Measurements from ENCODE around the gene TTC13. TPM values are rescaled to one million over a fixed set of nuclear protein-coding genes. Genes with fewer than 3 reads are reported as not detected.
A peak's percentile ranks its signal among the peaks of the same experiment; 100 is the strongest.

Gene TTC13
- total RNA-seq, 2 experiments from 2014 or later, result 24.9 to 25.0 TPM

DNA sequence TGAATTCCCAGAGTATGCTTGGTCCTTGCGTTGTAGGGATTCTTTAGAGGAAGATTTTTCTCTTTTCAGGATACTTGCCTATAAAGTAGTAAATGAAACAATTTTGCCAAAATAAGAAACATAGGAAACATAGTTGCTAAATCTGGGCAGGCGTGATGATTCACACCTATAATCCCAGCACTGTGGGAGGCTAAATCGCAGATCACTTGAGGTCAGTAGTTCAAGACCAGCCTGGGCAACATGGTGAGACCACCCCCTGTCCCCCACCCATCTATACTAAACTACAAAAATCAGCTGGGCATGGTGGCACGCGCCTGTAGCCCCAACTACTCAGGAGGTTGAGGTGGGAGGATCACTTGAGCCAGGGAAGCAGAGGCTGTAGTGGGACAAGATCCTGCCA, 5.2 kb upstream of the TTC13 start:
- TF ChIP-seq, protein P1, sequence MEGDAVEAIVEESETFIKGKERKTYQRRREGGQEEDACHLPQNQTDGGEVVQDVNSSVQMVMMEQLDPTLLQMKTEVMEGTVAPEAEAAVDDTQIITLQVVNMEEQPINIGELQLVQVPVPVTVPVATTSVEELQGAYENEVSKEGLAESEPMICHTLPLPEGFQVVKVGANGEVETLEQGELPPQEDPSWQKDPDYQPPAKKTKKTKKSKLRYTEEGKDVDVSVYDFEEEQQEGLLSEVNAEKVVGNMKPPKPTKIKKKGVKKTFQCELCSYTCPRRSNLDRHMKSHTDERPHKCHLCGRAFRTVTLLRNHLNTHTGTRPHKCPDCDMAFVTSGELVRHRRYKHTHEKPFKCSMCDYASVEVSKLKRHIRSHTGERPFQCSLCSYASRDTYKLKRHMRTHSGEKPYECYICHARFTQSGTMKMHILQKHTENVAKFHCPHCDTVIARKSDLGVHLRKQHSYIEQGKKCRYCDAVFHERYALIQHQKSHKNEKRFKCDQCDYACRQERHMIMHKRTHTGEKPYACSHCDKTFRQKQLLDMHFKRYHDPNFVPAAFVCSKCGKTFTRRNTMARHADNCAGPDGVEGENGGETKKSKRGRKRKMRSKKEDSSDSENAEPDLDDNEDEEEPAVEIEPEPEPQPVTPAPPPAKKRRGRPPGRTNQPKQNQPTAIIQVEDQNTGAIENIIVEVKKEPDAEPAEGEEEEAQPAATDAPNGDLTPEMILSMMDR (IDR thresholded peaks at IDR 0.05), result no peak
- Histone ChIP-seq H3K27me3 (ENCODE audit: control insufficient read depth in 1 of 2, insufficient read depth in 2 of 2, low read length in 2 of 2) (no peaks in the 10 kb centered on the region), H3K4me3 (ENCODE audit: low read length) (no peak overlapping the region), H3K4me1 (ENCODE audit: insufficient read depth, low read length) (peaks cover 13% of the 10 kb centered on the region), H3K27ac (ENCODE audit: low read depth in 1 of 2, low read length in 2 of 2) (no peak overlapping the region), H3K36me3 (ENCODE audit: insufficient read depth, low read length) (peaks cover 21% of the 10 kb centered on the region), H3K9me3 (ENCODE audit: control insufficient read depth in 1 of 2, insufficient read depth in 1 of 2, low read length in 2 of 2) (no peaks in the 10 kb centered on the region)
- ChIA-PET POLR2A (no interaction called here), CTCF (no interaction called here)
- Mint-ChIP-seq H3K27me3 (no peaks in the 10 kb centered on the region), H3K4me1 (ENCODE audit: low read depth) (peaks cover 11% of the 10 kb centered on the region), H3K9me3 (no peaks in the 10 kb centered on the region), H3K27ac (no peak overlapping the region), H3K36me3 (ENCODE audit: low read depth) (peaks cover 45% of the 10 kb centered on the region), H3K4me3 (no peak overlapping the region)
- DNase-seq, result no peak
- ATAC-seq (ENCODE audit: poor library complexity), result no peak
- intact Hi-C loops (cut with DNase I, micrococcal nuclease), result no loop called here

DNA sequence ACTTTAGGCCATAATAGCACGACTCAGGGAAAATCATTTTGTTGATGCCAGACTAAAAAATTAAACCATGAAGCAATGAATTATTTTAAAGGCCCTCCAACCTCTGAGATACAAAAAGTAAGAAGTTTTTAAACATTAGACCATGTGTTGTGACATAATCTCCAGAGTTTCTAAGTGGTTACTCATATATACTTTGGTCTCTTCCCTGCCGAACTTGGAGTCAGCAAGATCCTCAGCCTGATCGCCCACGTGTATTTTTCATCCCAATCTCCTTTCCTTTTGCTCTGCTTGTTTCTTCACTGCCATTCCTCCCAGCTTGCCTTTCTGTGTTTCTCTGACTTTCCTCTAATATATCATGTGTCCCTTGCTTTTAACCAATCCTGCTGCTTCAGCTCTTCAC, 4.0 kb upstream of the TTC13 start:
- POLR2A ChIA-PET, result no interaction called here
- ATAC-seq (ENCODE audit: poor library complexity) (no peak), DNase-seq (no peak)
- H3K36me3 ChIP-seq (ENCODE audit: insufficient read depth, low read length), result peaks cover 21% of the 10 kb centered on the region
- no peaks in the 10 kb centered on the region for H3K27me3 ChIP-seq (ENCODE audit: control insufficient read depth in 1 of 2, insufficient read depth in 2 of 2, low read length in 2 of 2)
- no peak overlapping the region for H3K27ac ChIP-seq (ENCODE audit: low read depth in 1 of 2, low read length in 2 of 2)
- intact Hi-C loops (cut with DNase I, micrococcal nuclease), result no loop called here
- no peak overlapping the region for H3K4me3 Mint-ChIP-seq
- TF ChIP-seq, protein P1 (IDR thresholded peaks at IDR 0.05), result no peak
- H3K4me3 ChIP-seq (ENCODE audit: low read length), result no peak overlapping the region
- no peak overlapping the region for H3K27ac Mint-ChIP-seq
- peaks cover 12% of the 10 kb centered on the region for H3K4me1 Mint-ChIP-seq (ENCODE audit: low read depth)
- CTCF ChIA-PET, result no interaction called here
- peaks cover 45% of the 10 kb centered on the region for H3K36me3 Mint-ChIP-seq (ENCODE audit: low read depth)
- H3K27me3 Mint-ChIP-seq, result no peaks in the 10 kb centered on the region
- peaks cover 16% of the 10 kb centered on the region for H3K4me1 ChIP-seq (ENCODE audit: insufficient read depth, low read length)
- no peaks in the 10 kb centered on the region for H3K9me3 ChIP-seq (ENCODE audit: control insufficient read depth in 1 of 2, insufficient read depth in 1 of 2, low read length in 2 of 2)
- no peaks in the 10 kb centered on the region for H3K9me3 Mint-ChIP-seq

DNA sequence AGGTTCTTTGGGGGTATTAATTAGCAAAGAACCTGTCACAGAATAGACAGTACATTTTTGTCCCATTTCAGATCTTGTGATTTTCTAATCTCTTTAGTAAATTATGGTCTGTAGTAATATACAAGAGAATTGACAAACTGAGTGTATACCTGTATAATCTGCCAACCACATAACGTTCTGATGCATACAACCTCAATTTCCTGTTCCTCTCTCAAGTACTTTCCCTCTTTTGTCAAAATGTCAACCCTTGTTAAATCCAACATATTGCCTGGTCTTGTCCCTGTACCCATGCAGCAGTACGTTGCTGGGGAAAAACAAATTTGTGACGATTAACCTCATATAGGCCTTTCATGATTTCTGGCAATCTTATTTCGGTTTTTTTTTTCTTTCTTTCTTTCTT, 1.3 kb upstream of the TTC13 start:
- TF ChIP-seq, protein P1 (IDR thresholded peaks at IDR 0.05), result no peak
- ChIA-PET CTCF (interaction anchor here (0.8 kb wide), 2 partner anchors 35 to 57 kb away, joined by 3 read pairs; no protein-coding TSS in a partner anchor), POLR2A (interaction anchor here (4.1 kb wide), 1 partner anchor 60 kb away, joined by 28 read pairs; the partner anchor contains the start of gene FAM89A)
- peaks cover 21% of the 10 kb centered on the region for H3K36me3 ChIP-seq (ENCODE audit: insufficient read depth, low read length)
- no peak overlapping the region for H3K4me3 ChIP-seq (ENCODE audit: low read length)
- H3K27ac ChIP-seq (ENCODE audit: low read depth in 1 of 2, low read length in 2 of 2), result no peak overlapping the region
- Mint-ChIP-seq H3K27me3 (no peaks in the 10 kb centered on the region), H3K4me1 (ENCODE audit: low read depth) (peaks cover 29% of the 10 kb centered on the region), H3K9me3 (no peaks in the 10 kb centered on the region), H3K36me3 (ENCODE audit: low read depth) (peaks cover 43% of the 10 kb centered on the region), H3K4me3 (no peak overlapping the region), H3K27ac (no peak overlapping the region)
- H3K9me3 ChIP-seq (ENCODE audit: control insufficient read depth in 1 of 2, insufficient read depth in 1 of 2, low read length in 2 of 2), result no peaks in the 10 kb centered on the region
- H3K4me1 ChIP-seq (ENCODE audit: insufficient read depth, low read length), result peaks cover 39% of the 10 kb centered on the region
- ATAC-seq (ENCODE audit: poor library complexity), result no peak
- peak in 3 of 14 experiments; percentile 26 to 46 (median 40) for DNase-seq
- H3K27me3 ChIP-seq (ENCODE audit: control insufficient read depth in 1 of 2, insufficient read depth in 2 of 2, low read length in 2 of 2), result no peaks in the 10 kb centered on the region
- intact Hi-C loops (cut with DNase I, micrococcal nuclease), result loop anchor here (1.0 to 10.0 kb wide), 11 partner anchors 59 to 547 kb away; partner anchors contain the start of genes COG2 (in 2 of the 2), C1orf198 (in 1 of the 2), EXOC8 (in 1 of the 2) and FAM89A (in 1 of the 2)
